H9 (cell line): Measurements from ENCODE around the gene AKT1. TPM values are rescaled to one million over a fixed set of nuclear protein-coding genes. Genes with fewer than 3 reads are reported as not detected.

Source experiments
- DNase-seq: peaks from one replicate; pipeline ENCODE4 v3.0.0-alpha.2; 2017
- H2AFZ ChIP-seq: one replicate; pipeline ENCODE4 v1.6.1; 2013; ENCODE audit warnings: mild to moderate bottlenecking, low read length, control low read depth, moderate library complexity
- H2AK5ac ChIP-seq: 2 replicates; pipeline ENCODE4 v1.6.1; 2013; ENCODE audit warnings: low read length, control low read depth, mixed read lengths; ENCODE audit not compliant: insufficient read length
- H2BK120ac ChIP-seq: one replicate; pipeline ENCODE4 v1.6.1; 2013; ENCODE audit warnings: low read depth, mild to moderate bottlenecking, low read length, control low read depth, inconsistent platforms; ENCODE audit not compliant: poor library complexity, severe bottlenecking
- H2BK12ac ChIP-seq: 2 replicates; pipeline ENCODE4 v1.6.1; 2013; ENCODE audit warnings: low read length, control low read depth, mixed read lengths, low read depth; ENCODE audit not compliant: insufficient read length
- H2BK15ac ChIP-seq: 2 replicates; pipeline ENCODE4 v1.6.1; 2013; ENCODE audit warnings: low read depth, low read length, control low read depth
- H2BK20ac ChIP-seq: one replicate; pipeline ENCODE4 v1.6.1; 2013; ENCODE audit warnings: low read depth, mild to moderate bottlenecking, low read length, control low read depth, inconsistent platforms; ENCODE audit not compliant: poor library complexity, severe bottlenecking
- H2BK5ac ChIP-seq: 2 replicates; pipeline ENCODE4 v1.6.1; 2013; ENCODE audit warnings: low read length, control low read depth, mixed read lengths; ENCODE audit not compliant: insufficient read length
- H3K14ac ChIP-seq: 2 replicates; pipeline ENCODE4 v1.6.1; 2013; ENCODE audit warnings: low read length, control low read depth; ENCODE audit not compliant: insufficient read depth
- H3K18ac ChIP-seq: 2 replicates; pipeline ENCODE4 v1.6.1; 2013; ENCODE audit warnings: low read depth, mild to moderate bottlenecking, mixed read lengths, low read length, control low read depth; ENCODE audit not compliant: insufficient read length
- H3K23ac ChIP-seq: 2 replicates; pipeline ENCODE4 v1.6.1; 2013; ENCODE audit warnings: low read length, control low read depth, mixed read lengths, low read depth; ENCODE audit not compliant: insufficient read length
- H3K23me2 ChIP-seq: 2 replicates; pipeline ENCODE4 v1.6.1; 2013; ENCODE audit warnings: low read depth, mild to moderate bottlenecking, mixed read lengths, low read length, control low read depth; ENCODE audit not compliant: insufficient read length, poor library complexity, severe bottlenecking
- H3K27ac ChIP-seq: 2 replicates; pipeline ENCODE4 v1.5.1; 2013; ENCODE audit warnings: low read length, control low read depth, mixed read lengths, low read depth; ENCODE audit not compliant: insufficient read length
- H3K27me3 ChIP-seq: 2 replicates; pipeline ENCODE4 v1.6.1; 2013; ENCODE audit warnings: low read length, control low read depth, inconsistent platforms; ENCODE audit not compliant: insufficient read depth
- H3K4ac ChIP-seq: 2 replicates; pipeline ENCODE4 v1.6.1; 2013; ENCODE audit warnings: low read depth, mild to moderate bottlenecking, control low read depth, inconsistent platforms, low read length, moderate library complexity
- H3K4me1 ChIP-seq: 2 replicates; pipeline ENCODE4 v1.6.1; 2013; ENCODE audit warnings: low read length, control low read depth, inconsistent platforms; ENCODE audit not compliant: insufficient read depth
- H3K4me2 ChIP-seq: 2 replicates; pipeline ENCODE4 v1.6.1; 2013; ENCODE audit warnings: low read length, control low read depth, mixed read lengths; ENCODE audit not compliant: insufficient read length, insufficient read depth
- H3K56ac ChIP-seq: 2 replicates; pipeline ENCODE4 v1.6.1; 2013; ENCODE audit warnings: low read depth, mild to moderate bottlenecking, mixed read lengths, low read length, control low read depth; ENCODE audit not compliant: insufficient read length
- H3K79me1 ChIP-seq: 2 replicates; pipeline ENCODE4 v1.6.1; 2013; ENCODE audit warnings: low read depth, mild to moderate bottlenecking, moderate library complexity, low read length, control low read depth, inconsistent platforms; ENCODE audit not compliant: insufficient read depth, poor library complexity, severe bottlenecking
- H3K79me2 ChIP-seq: 2 replicates; pipeline ENCODE4 v1.6.1; 2013; ENCODE audit warnings: low read length, control low read depth, inconsistent platforms; ENCODE audit not compliant: insufficient read depth
- H3K9ac ChIP-seq: 2 replicates; pipeline ENCODE4 v1.6.1; 2013; ENCODE audit warnings: low read length, control low read depth, mixed read lengths; ENCODE audit not compliant: insufficient read length; ENCODE audit errors: extremely low read depth
- H3K9me3 ChIP-seq: one replicate; pipeline ENCODE4 v1.6.1; 2013; ENCODE audit warnings: low read depth, low read length, inconsistent platforms; ENCODE audit not compliant: control insufficient read depth
- H3T11ph ChIP-seq: one replicate; pipeline ENCODE4 v1.6.1; 2013; ENCODE audit warnings: mild to moderate bottlenecking, low read length, control low read depth, inconsistent platforms
- H4K20me1 ChIP-seq: one replicate; pipeline ENCODE4 v1.6.1; 2013; ENCODE audit not compliant: control insufficient read depth, insufficient read length, insufficient read depth
- H4K5ac ChIP-seq: 2 replicates; pipeline ENCODE4 v1.6.1; 2013; ENCODE audit warnings: low read depth, mild to moderate bottlenecking, mixed read lengths, low read length, control low read depth; ENCODE audit not compliant: insufficient read length
- H4K8ac ChIP-seq: replicated peaks from 2 replicates; pipeline ENCODE4 v1.6.1; 2013; ENCODE audit warnings: low read length, control low read depth, mixed read lengths, low read depth; ENCODE audit not compliant: insufficient read length
- H4K91ac ChIP-seq: 2 replicates; pipeline ENCODE4 v1.6.1; 2013; ENCODE audit warnings: low read depth, mild to moderate bottlenecking, moderate library complexity, mixed read lengths, low read length, control low read depth; ENCODE audit not compliant: insufficient read length
- H3K27ac Mint-ChIP-seq, 3 experiments: 2 replicates in 2 of 3; 3 replicates in 1 of 3; pipeline ENCODE4 v1.8.0; 2020 to 2021; ENCODE audit warnings: mixed read lengths in 3 of 3, mild to moderate bottlenecking in 1 of 3, moderate library complexity in 1 of 3
- H3K27me3 Mint-ChIP-seq: 2 replicates; pipeline ENCODE4 v1.8.0; 2021; ENCODE audit warnings: low read depth, mild to moderate bottlenecking, moderate library complexity, mixed read lengths
- H3K36me3 Mint-ChIP-seq, 3 experiments: 2 replicates in 2 of 3; 3 replicates in 1 of 3; pipeline ENCODE4 v1.8.0; 2020 to 2021; ENCODE audit warnings: low read depth in 3 of 3, mixed read lengths in 3 of 3; ENCODE audit not compliant: insufficient read depth in 1 of 3
- H3K4me1 Mint-ChIP-seq, 2 experiments: 2 replicates each; pipeline ENCODE4 v1.8.0; 2020; ENCODE audit warnings: mixed read lengths in 2 of 2
- H3K4me3 Mint-ChIP-seq, 2 experiments: 2 replicates in 1 of 2; 3 replicates in 1 of 2; pipeline ENCODE4 v1.8.0; 2020 to 2021; ENCODE audit warnings: mild to moderate bottlenecking in 2 of 2, mixed read lengths in 2 of 2, moderate library complexity in 1 of 2
- H3K9me3 Mint-ChIP-seq, 2 experiments: 2 replicates in 1 of 2; 3 replicates in 1 of 2; pipeline ENCODE4 v1.8.0; 2020; ENCODE audit warnings: mild to moderate bottlenecking in 2 of 2, mixed read lengths in 2 of 2, moderate library complexity in 1 of 2
- WGBS: extraction: QIAGEN DNeasy Blood & Tissue Kit; methylation state at CpG from one replicate; pipeline ENCODE4 v1.1.7; 2013; ENCODE audit warnings: missing lambda C conversion rate, low lambda C conversion rate, mixed read lengths; ENCODE audit not compliant: insufficient read length; ENCODE audit errors: extremely low coverage; 5-methylcytosine and 5-hydroxymethylcytosine counted together
- total RNA-seq: library from RNA; stranded (reverse); gene quantifications from 2 replicates; pipeline ENCODE4 v1.2.1, GENCODE V29; 2021
- TF ChIP-seq, protein P1 (sequence below): fragments of 200-600 bp; sonication (generic); conservative IDR thresholded peaks from 3 replicates; pipeline ENCODE4 v1.8.0; 2021; ENCODE audit warnings: antibody characterized with exemption, mild to moderate bottlenecking

Gene AKT1
- total RNA-seq, 1 experiment from 2014 or later = 101 TPM

DNA sequence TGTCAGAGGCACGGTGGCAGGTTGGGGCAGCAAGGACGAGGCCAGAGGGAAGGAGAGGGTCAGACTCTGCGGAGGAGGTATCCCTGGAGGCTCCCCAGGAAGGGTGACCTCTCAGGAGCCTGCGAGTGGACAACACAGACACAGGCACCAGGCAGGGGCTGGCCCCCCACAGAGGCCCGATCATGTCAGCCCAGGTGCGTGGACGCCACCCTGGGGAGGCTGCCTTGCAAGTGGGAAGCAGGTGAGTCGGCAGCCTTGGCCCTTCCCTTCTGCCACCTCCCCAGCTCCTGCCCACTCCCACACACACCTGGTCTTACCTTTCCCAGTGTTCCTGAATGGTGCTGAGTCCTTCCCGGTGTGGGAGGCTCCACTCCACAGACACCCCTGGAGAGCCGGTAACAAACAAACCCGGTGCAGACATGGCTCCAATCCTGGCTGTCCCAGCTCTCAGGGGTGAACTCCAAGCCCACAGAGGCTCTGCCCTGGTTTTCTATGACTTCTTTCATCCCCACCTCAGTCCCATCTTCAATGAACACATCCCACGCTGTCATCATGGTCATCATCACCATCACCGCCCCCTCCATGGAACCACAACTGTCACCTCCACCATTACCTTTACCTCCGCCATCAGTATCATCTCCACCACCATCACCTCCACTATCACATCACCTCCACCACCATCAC lies 10.5 kb upstream of the AKT1 start:
- Histone ChIP-seq H3K9ac (no peak overlapping the region), H2BK20ac (no peak overlapping the region), H4K5ac (no peak overlapping the region), H4K8ac (no peak overlapping the region), H3K4me2 (no peak overlapping the region), H3K27me3 (peaks cover 16% of the 10 kb centered on the region; the same call in 1 of the 2 replicates), H3T11ph (no peak overlapping the region), H2BK12ac (no peak overlapping the region), H3K9me3 (no peaks in the 10 kb centered on the region), H2BK15ac (no peak overlapping the region), H3K23me2 (peaks cover 4% of the 10 kb centered on the region), H3K79me2 (no peaks in the 10 kb centered on the region), H3K18ac (no peak overlapping the region), H3K27ac (no peak overlapping the region), H3K14ac (no peak overlapping the region), H2BK120ac (no peak overlapping the region), H3K23ac (no peak overlapping the region), H2BK5ac (no peak overlapping the region), H3K79me1 (no peaks in the 10 kb centered on the region), H2AFZ (no peak overlapping the region), H4K91ac (no peak overlapping the region), H3K56ac (no peak overlapping the region), H2AK5ac (no peak overlapping the region), H3K4me1 (no peaks in the 10 kb centered on the region), H4K20me1 (no peaks in the 10 kb centered on the region), H3K4ac (no peak overlapping the region)
- Mint-ChIP-seq H3K27ac (no peak overlapping the region), H3K4me1 (0 out of 4 replicates have a peak, but pooled peaks cover 0 to 2% of the 10 kb centered on the region in 2 experiments), H3K9me3 (peaks cover 4 to 5% of the 10 kb centered on the region in 2 experiments; a peak in 4 of 5 replicates), H3K36me3 (peaks cover 0 to 4% (median 0%) of the 10 kb centered on the region in 3 experiments; a peak in 3 of 7 replicates), H3K27me3 (peaks cover 44% of the 10 kb centered on the region), H3K4me3 (no peak overlapping the region)
- DNase-seq = no peak
- TF ChIP-seq, protein P1, sequence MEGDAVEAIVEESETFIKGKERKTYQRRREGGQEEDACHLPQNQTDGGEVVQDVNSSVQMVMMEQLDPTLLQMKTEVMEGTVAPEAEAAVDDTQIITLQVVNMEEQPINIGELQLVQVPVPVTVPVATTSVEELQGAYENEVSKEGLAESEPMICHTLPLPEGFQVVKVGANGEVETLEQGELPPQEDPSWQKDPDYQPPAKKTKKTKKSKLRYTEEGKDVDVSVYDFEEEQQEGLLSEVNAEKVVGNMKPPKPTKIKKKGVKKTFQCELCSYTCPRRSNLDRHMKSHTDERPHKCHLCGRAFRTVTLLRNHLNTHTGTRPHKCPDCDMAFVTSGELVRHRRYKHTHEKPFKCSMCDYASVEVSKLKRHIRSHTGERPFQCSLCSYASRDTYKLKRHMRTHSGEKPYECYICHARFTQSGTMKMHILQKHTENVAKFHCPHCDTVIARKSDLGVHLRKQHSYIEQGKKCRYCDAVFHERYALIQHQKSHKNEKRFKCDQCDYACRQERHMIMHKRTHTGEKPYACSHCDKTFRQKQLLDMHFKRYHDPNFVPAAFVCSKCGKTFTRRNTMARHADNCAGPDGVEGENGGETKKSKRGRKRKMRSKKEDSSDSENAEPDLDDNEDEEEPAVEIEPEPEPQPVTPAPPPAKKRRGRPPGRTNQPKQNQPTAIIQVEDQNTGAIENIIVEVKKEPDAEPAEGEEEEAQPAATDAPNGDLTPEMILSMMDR = no peak
- no CpG with 5 or more reads among the region's 14 CpGs for WGBS
